ENCODE results near the gene IL31RA.

The IL31RA gene

GRCh38 chr5:55907927-55908326 lies 56.8 kb downstream of the IL31RA start:
- no peaks in the 10 kb centered on the region for H4K20me1 ChIP-seq (ENCODE audit: insufficient read depth, low read length)
- H3K27me3 ChIP-seq (ENCODE audit: low read depth, low read length): no peaks in the 10 kb centered on the region
- H3K4me1 ChIP-seq (ENCODE audit: low read length): peaks cover 16% of the 10 kb centered on the region
- no peaks in the 10 kb centered on the region for H3K36me3 ChIP-seq (replicated peaks; ENCODE audit: low read depth, low read length)
- no peak overlapping the region for H3K4me3 ChIP-seq (ENCODE audit: low read length)
- H3K4me2 ChIP-seq (ENCODE audit: low read length): no peak overlapping the region
- no peak overlapping the region for H2AFZ ChIP-seq (ENCODE audit: low read depth, low read length)
- no peak for TF ChIP-seq EZH2phosphoT487 (IDR thresholded peaks at IDR 0.05; ENCODE audit: low read depth)
- TF ChIP-seq, protein P1, sequence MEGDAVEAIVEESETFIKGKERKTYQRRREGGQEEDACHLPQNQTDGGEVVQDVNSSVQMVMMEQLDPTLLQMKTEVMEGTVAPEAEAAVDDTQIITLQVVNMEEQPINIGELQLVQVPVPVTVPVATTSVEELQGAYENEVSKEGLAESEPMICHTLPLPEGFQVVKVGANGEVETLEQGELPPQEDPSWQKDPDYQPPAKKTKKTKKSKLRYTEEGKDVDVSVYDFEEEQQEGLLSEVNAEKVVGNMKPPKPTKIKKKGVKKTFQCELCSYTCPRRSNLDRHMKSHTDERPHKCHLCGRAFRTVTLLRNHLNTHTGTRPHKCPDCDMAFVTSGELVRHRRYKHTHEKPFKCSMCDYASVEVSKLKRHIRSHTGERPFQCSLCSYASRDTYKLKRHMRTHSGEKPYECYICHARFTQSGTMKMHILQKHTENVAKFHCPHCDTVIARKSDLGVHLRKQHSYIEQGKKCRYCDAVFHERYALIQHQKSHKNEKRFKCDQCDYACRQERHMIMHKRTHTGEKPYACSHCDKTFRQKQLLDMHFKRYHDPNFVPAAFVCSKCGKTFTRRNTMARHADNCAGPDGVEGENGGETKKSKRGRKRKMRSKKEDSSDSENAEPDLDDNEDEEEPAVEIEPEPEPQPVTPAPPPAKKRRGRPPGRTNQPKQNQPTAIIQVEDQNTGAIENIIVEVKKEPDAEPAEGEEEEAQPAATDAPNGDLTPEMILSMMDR (IDR thresholded peaks at IDR 0.05; ENCODE audit: low read depth, low read length): no peak
- H3K79me2 ChIP-seq (ENCODE audit: low read length): no peaks in the 10 kb centered on the region
- H3K9ac ChIP-seq (ENCODE audit: low read length): no peak overlapping the region
- H3K27ac ChIP-seq (ENCODE audit: low read length): no peak overlapping the region
- H3K9me3 ChIP-seq (ENCODE audit: insufficient read depth, low read length): no peaks in the 10 kb centered on the region

GRCh38 chr5:55908804-55909203 lies 57.6 kb downstream of the IL31RA start:
- Histone ChIP-seq H3K4me3 (ENCODE audit: low read length) (no peak overlapping the region), H3K79me2 (ENCODE audit: low read length) (no peaks in the 10 kb centered on the region), H2AFZ (ENCODE audit: low read depth, low read length) (no peak overlapping the region), H3K27me3 (ENCODE audit: low read depth, low read length) (no peaks in the 10 kb centered on the region), H3K27ac (ENCODE audit: low read length) (no peak overlapping the region), H3K36me3 (replicated peaks; ENCODE audit: low read depth, low read length) (no peaks in the 10 kb centered on the region), H4K20me1 (ENCODE audit: insufficient read depth, low read length) (no peaks in the 10 kb centered on the region), H3K9ac (ENCODE audit: low read length) (no peak overlapping the region), H3K4me2 (ENCODE audit: low read length) (no peak overlapping the region), H3K9me3 (ENCODE audit: insufficient read depth, low read length) (no peaks in the 10 kb centered on the region), H3K4me1 (ENCODE audit: low read length) (peaks cover 16% of the 10 kb centered on the region)
- no peak for TF ChIP-seq EZH2phosphoT487 (IDR thresholded peaks at IDR 0.05; ENCODE audit: low read depth)
- TF ChIP-seq, protein P1 (IDR thresholded peaks at IDR 0.05; ENCODE audit: low read depth, low read length): no peak

- Histone ChIP-seq H3K27me3 (ENCODE audit: low read depth, low read length) (no peaks in the 10 kb centered on the region), H3K4me1 (ENCODE audit: low read length) (peaks cover 21% of the 10 kb centered on the region), H3K36me3 (replicated peaks; ENCODE audit: low read depth, low read length) (no peaks in the 10 kb centered on the region), H3K9ac (ENCODE audit: low read length) (no peak overlapping the region), H3K9me3 (ENCODE audit: insufficient read depth, low read length) (no peaks in the 10 kb centered on the region), H2AFZ (ENCODE audit: low read depth, low read length) (no peak overlapping the region), H3K4me2 (ENCODE audit: low read length) (no peak overlapping the region), H4K20me1 (ENCODE audit: insufficient read depth, low read length) (no peaks in the 10 kb centered on the region), H3K79me2 (ENCODE audit: low read length) (no peaks in the 10 kb centered on the region), H3K27ac (ENCODE audit: low read length) (no peak overlapping the region), H3K4me3 (ENCODE audit: low read length) (no peak overlapping the region)
- no peak for TF ChIP-seq EZH2phosphoT487 (IDR thresholded peaks at IDR 0.05; ENCODE audit: low read depth)
- TF ChIP-seq, protein P1 (IDR thresholded peaks at IDR 0.05; ENCODE audit: low read depth, low read length): no peak; the same call in 1 of the 2 replicates
Observed at GRCh38 chr5:55911784-55912653, 60.9 kb downstream of the IL31RA start.

Data from OCI-LY3 (cell line).